Loucy (cell line): ENCODE data around the gene CREB1.

Source experiments
- H2AFZ ChIP-seq: fragments of 200-600 bp; sonication (generic); 2 replicates; pipeline ENCODE4 v1.6.0; 2016; ENCODE audit warnings: antibody characterized with exemption, mild to moderate bottlenecking, low read length, moderate library complexity
- H3F3A ChIP-seq: fragments of 200-600 bp; 2 replicates; pipeline ENCODE4 v1.6.0; 2016; ENCODE audit warnings: antibody characterized with exemption, low read depth, mild to moderate bottlenecking
- H3K27me3 ChIP-seq: fragments of 200-600 bp; sonication (generic); 2 replicates; pipeline ENCODE4 v1.6.1; 2014; ENCODE audit warnings: low read length, mild to moderate bottlenecking; ENCODE audit not compliant: insufficient read depth, poor library complexity, severe bottlenecking
- H3K36me3 ChIP-seq: fragments of 200-600 bp; sonication (generic); 2 replicates; pipeline ENCODE4 v1.6.1; 2016; ENCODE audit warnings: low read length; ENCODE audit not compliant: insufficient read depth
- H3K4me1 ChIP-seq: fragments of 200-600 bp; sonication (generic); 2 replicates; pipeline ENCODE4 v1.5.1; 2014; ENCODE audit warnings: low read length, mild to moderate bottlenecking; ENCODE audit not compliant: insufficient read depth, poor library complexity, severe bottlenecking
- H3K4me2 ChIP-seq: fragments of 200-600 bp; sonication (generic); 2 replicates; pipeline ENCODE4 v1.6.0; 2014; ENCODE audit warnings: antibody characterized with exemption, low read length, low read depth, mild to moderate bottlenecking; ENCODE audit not compliant: poor library complexity, severe bottlenecking
- H3K4me3 ChIP-seq: fragments of 200-600 bp; sonication (generic); 2 replicates; pipeline ENCODE4 v1.5.1; 2014; ENCODE audit warnings: low read length, mild to moderate bottlenecking, mixed read lengths; ENCODE audit not compliant: poor library complexity, severe bottlenecking
- H3K79me2 ChIP-seq: fragments of 200-600 bp; sonication (generic); 2 replicates; pipeline ENCODE4 v1.6.1; 2014; ENCODE audit warnings: low read length; ENCODE audit not compliant: insufficient read depth
- H3K9ac ChIP-seq: fragments of 200-600 bp; sonication (generic); 2 replicates; pipeline ENCODE4 v1.6.0; 2014; ENCODE audit warnings: mild to moderate bottlenecking, low read depth, low read length, moderate library complexity; ENCODE audit not compliant: poor library complexity, severe bottlenecking
- H3K9me2 ChIP-seq: fragments of 200-600 bp; sonication (generic); replicated peaks from 2 replicates; pipeline ENCODE4 v1.6.1; 2016; ENCODE audit warnings: low read depth, low read length, mixed read lengths
- H3K9me3 ChIP-seq: fragments of 200-600 bp; sonication (generic); 2 replicates; pipeline ENCODE4 v1.6.1; 2014; ENCODE audit warnings: mild to moderate bottlenecking, antibody characterized with exemption, low read length, low read depth; ENCODE audit not compliant: insufficient read depth
- H4K20me1 ChIP-seq: fragments of 200-600 bp; sonication (generic); 2 replicates; pipeline ENCODE4 v1.6.0; 2014; ENCODE audit warnings: antibody characterized with exemption, low read length, mild to moderate bottlenecking; ENCODE audit not compliant: insufficient read depth, poor library complexity, severe bottlenecking
- EZH2phosphoT487 ChIP-seq: fragments of 200-600 bp; IDR thresholded peaks from 2 replicates; pipeline ENCODE4 v1.6.1; 2018; ENCODE audit warnings: antibody characterized with exemption, mild to moderate bottlenecking, moderate library complexity, borderline replicate concordance
- TF ChIP-seq, protein P1 (sequence below): fragments of 200-600 bp; sonication (generic); conservative IDR thresholded peaks from 2 replicates; pipeline ENCODE4 v1.5.1; 2014; ENCODE audit warnings: mild to moderate bottlenecking, antibody characterized with exemption, low read length

Gene CREB1

DNA sequence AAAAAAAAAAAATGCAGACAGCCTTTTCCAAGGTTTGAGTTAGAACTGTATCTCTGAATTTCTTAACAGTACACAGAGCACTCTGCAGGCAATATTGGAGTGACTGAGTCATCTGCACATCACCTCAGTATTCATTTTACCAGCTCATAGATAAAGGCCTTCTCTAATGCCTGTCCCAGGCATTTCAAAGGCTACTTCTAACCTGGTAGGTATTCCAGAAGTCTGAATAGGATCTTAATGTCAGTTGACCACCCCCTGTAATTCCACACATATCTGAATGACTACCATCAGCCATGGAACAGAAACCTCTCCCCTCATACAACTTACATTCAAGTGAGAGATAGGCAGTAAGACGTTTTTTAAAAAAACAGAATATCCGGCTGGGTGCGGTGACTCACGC, 86.4 kb downstream of the CREB1 start:
- no peaks in the 10 kb centered on the region for H3F3A ChIP-seq
- H3K79me2 ChIP-seq, result peaks cover 40% of the 10 kb centered on the region
- no peaks in the 10 kb centered on the region for H3K27me3 ChIP-seq
- no peak overlapping the region for H3K4me3 ChIP-seq
- no peaks in the 10 kb centered on the region for H3K9me3 ChIP-seq
- peaks cover 7% of the 10 kb centered on the region for H4K20me1 ChIP-seq
- H3K9me2 ChIP-seq, result no peaks in the 10 kb centered on the region
- TF ChIP-seq EZH2phosphoT487, result no peak
- TF ChIP-seq, protein P1, sequence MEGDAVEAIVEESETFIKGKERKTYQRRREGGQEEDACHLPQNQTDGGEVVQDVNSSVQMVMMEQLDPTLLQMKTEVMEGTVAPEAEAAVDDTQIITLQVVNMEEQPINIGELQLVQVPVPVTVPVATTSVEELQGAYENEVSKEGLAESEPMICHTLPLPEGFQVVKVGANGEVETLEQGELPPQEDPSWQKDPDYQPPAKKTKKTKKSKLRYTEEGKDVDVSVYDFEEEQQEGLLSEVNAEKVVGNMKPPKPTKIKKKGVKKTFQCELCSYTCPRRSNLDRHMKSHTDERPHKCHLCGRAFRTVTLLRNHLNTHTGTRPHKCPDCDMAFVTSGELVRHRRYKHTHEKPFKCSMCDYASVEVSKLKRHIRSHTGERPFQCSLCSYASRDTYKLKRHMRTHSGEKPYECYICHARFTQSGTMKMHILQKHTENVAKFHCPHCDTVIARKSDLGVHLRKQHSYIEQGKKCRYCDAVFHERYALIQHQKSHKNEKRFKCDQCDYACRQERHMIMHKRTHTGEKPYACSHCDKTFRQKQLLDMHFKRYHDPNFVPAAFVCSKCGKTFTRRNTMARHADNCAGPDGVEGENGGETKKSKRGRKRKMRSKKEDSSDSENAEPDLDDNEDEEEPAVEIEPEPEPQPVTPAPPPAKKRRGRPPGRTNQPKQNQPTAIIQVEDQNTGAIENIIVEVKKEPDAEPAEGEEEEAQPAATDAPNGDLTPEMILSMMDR, result no peak
- no peak overlapping the region for H2AFZ ChIP-seq
- no peak overlapping the region for H3K9ac ChIP-seq
- H3K36me3 ChIP-seq, result peaks cover 28% of the 10 kb centered on the region; the same call in 1 of the 2 replicates
- peaks cover 22% of the 10 kb centered on the region for H3K4me1 ChIP-seq
- no peak overlapping the region for H3K4me2 ChIP-seq

DNA sequence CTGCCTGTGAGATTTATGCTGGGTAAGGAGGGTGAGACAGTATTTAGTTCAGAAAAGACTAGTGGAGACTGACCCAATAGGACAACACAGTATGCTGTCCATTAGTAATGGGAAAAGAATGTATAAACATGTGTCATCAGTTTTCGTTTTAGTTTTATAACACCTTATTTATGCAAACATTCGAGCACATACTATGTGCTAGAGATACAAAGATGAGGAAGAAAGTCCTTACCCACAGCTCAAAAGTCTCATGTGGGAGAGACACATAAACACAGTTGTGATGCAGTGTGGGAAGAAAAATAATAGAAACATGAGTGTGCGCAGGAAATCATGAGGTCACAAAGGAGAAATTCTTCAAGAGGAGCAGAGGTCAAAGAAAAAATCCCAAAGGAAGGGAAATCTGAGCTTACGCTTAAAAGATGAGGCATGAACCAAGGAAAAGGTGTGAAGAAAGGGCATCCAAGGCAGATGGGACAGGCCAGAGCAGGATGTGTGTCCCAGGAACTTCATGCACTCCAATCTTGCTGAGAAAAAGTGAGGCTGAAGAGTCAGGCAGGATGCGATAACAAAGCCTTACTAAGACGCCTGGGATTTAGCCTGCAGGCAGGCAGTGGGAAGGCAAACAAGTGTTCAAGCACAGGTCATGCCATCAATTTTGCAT, 87.4 kb downstream of the CREB1 start:
- Histone ChIP-seq H3K4me1 (peaks cover 31% of the 10 kb centered on the region), H3K79me2 (peaks cover 50% of the 10 kb centered on the region), H3K4me3 (no peak overlapping the region), H3K9me2 (no peaks in the 10 kb centered on the region), H3K27me3 (no peaks in the 10 kb centered on the region), H3K36me3 (peaks cover 28% of the 10 kb centered on the region; the same call in 1 of the 2 replicates), H3K9ac (no peak overlapping the region), H2AFZ (no peak overlapping the region), H4K20me1 (peaks cover 7% of the 10 kb centered on the region), H3F3A (no peaks in the 10 kb centered on the region; the same call in 1 of the 2 replicates), H3K9me3 (no peaks in the 10 kb centered on the region), H3K4me2 (no peak overlapping the region)
- TF ChIP-seq, protein P1, result no peak
- TF ChIP-seq EZH2phosphoT487, result no peak

DNA sequence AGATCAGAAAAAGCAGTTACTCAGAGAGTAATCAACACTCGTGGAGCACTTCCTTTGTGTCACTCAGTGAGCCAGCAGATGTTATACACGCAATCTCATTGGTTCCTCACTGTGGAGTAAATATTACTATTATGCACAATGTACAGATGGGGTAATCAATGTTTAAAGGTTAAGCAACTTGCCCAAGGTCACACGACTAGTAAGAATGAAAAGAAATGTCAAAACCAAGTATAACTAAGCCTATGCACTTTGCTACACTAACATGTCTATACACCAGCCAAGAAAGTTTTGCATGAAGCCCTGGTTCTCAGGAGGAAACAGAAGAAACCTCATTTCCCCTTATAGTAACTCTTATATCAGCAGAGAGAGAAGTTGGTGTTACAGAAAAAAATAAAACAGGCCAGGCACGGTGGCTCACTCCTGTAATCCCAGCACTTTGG, 90.0 kb downstream of the CREB1 start:
- Histone ChIP-seq H3K79me2 (peaks cover 74% of the 10 kb centered on the region), H3K27me3 (no peaks in the 10 kb centered on the region), H2AFZ (no peak overlapping the region), H3K36me3 (peaks cover 22% of the 10 kb centered on the region; the same call in 1 of the 2 replicates), H3K4me2 (peak overlapping the region; percentile 52), H3K9me2 (no peaks in the 10 kb centered on the region), H3K4me3 (peak overlapping the region; percentile 54), H3K9me3 (no peaks in the 10 kb centered on the region), H3K4me1 (peaks cover 47% of the 10 kb centered on the region), H3F3A (no peaks in the 10 kb centered on the region; the same call in 1 of the 2 replicates), H4K20me1 (peaks cover 11% of the 10 kb centered on the region), H3K9ac (peak overlapping the region; percentile 27)
- TF ChIP-seq, protein P1, result no peak
- TF ChIP-seq EZH2phosphoT487, result no peak
